NCI-H69 (cell line): ENCODE data around the gene IQCE.
"Not testable (repeated sequence)": the region's sequence is repeated elsewhere in the genome, so short reads cannot be mapped to it uniquely, and the experiment has no call there.

Experiments
- DNase-seq: peaks from one replicate; lab custom pipeline; 2025; lab: John Stamatoyannopoulos, UW

Gene IQCE

DNA sequence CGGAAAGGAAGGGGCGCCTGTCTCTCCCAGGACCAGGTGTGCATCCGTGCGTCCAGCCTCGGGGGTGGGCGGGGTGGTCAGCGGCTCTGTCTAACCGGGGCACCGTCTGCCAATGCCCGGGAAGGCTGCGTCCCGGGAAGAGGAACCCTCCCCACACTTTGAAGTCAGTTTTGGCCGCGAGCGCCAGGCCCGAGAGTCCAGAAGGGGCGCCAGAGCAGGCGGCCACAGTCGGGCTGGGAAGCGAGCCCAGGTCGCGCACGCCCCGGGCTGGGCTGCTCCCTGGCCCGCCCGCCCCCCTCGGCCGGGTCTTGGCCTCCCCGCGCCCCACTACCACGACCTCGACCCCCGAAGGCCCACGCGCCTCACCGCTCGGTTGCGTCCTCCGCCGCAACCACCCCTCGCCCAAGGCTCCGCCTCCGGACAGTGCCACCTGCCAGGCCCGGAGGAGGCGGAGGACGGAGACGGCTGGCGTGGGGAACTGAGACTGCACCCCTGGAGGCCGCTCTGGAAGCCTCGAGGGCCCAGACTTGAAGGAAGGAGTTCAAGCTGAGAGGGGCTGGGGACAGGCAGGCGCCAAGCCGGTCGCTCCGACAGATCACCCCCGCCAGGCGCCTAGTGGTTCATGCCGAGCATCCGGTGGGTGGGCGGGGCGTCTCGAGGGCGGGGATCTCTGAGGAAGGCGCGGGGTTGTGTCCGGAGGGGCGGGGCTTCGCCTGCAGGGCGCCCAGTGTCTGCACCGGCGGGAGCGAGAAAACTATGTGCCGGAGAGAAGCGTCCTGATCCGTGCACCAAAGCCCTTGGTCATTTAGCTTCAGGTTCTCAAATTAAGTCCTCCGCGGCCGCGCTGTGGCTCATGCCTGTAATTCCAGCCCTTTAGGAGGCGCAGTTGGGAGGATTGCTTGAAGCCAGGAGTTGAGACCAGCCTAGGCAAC lies 3.4 kb upstream of the IQCE start, which contains the start of gene BRAT1:
Gene BRAT1, minus strand, starts transcription at position 404 of the 932 bp plus-strand sequence. CDS start 1,093 bp downstream, outside the sequence.
- peak; percentile 98 for DNase-seq

DNA sequence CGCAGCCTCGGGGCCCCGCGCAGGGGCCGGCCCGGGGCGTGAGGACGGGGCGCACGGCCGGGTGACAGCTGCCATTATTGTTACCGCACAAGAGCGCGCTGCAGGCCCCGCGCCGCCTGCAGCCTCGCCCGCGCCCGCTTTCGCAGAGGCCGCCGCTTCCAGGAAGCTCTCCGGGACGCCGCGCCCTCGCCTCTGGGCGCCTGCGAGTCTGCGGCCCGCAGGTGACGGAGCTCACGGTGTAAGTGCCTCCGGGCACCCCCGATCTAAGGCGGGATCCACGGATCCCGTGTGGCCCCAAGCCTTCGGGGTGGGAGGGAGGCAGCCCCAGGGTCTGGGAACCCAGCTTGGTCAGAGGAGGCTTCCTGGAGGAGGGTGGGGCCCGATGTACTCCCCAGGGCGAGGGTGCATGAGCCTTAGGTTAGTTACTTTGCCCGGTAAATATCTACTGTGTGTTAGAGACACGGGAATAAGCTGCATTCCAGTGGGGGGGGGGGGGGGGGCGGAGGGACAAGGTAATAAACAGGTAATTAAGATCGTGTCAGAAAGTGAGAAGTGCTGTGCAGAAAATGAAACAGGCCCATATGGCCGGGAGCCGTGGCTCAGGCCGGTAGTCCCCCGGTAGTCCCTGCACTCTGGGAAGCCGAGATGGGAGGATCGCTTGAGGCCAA lies 638 bp downstream of the IQCE start:
- peak; percentile 77 for DNase-seq

DNA sequence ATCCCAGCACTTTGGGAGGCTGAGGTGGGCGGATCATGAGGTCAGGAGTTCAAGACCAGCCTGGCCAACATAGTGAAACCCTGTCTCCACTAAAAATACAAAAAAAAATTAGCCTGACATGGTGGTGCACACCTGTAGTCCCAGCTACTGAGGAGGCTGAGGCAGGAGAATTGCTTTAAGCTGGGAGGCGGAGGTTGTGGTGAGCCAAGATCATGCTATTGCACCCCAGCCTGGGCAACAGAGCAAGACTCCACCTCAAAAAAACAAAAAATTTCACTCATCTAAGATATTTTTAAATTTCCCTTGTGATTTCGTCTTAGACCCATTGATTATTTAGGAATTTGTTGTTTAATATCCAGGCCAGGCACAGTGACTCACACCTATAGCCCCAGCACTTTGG lies 5.2 kb downstream of the IQCE start:
- DNase-seq = not testable (repeated sequence)

DNA sequence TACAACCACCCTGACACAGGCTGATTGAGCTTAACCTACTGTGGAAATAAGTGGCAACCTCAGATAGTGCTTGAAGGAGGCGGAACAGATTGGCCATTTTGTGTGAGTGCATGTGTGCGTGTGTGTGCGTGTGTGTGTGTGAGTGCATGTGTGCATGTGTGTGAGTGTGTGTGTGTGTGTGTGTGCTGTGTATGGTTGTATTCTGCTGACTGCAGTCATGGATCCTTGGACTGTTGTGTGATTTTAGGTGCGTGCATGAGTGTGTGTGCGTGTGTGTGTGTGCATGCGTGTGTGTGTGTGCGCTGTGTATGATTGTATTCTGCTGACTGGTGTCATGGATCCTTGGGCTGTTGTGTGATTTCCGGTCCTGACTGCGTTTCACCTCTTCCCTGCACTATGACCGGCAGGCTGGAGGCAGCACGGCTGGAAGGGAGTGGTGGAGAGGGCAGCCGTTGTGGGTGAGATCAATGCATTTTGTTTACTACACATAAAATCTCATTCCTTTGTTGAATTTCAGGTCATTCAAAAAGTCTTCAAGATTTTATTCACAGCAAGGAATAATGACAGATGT lies 6.3 kb downstream of the IQCE start:
- no peak for DNase-seq

DNA sequence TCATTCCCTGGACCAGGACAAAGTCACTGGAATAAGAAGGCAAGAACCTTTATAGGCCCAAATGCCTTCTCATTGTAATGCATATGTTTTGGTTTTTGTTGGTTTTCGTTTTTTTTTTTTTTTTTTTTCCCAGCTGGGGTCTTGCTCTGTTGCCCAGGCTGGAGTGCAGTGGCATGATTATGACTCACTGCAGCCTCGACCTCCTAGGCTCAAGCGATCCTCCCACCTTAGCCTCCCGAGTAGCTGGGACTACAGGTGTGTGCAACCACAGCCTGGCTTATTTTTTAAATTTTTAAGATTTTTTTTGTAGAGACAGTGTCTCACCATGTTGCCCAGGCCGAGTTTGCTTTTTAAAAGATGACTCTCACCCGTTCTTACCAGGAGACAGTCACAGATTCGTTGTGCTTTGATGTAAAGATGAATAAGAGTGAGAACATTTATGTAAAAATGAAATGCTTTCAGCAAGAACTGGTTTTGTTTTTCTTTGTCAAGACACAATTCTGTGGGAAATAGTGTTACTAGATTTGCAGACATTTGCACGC lies 7.6 kb downstream of the IQCE start:
- no peak for DNase-seq

DNA sequence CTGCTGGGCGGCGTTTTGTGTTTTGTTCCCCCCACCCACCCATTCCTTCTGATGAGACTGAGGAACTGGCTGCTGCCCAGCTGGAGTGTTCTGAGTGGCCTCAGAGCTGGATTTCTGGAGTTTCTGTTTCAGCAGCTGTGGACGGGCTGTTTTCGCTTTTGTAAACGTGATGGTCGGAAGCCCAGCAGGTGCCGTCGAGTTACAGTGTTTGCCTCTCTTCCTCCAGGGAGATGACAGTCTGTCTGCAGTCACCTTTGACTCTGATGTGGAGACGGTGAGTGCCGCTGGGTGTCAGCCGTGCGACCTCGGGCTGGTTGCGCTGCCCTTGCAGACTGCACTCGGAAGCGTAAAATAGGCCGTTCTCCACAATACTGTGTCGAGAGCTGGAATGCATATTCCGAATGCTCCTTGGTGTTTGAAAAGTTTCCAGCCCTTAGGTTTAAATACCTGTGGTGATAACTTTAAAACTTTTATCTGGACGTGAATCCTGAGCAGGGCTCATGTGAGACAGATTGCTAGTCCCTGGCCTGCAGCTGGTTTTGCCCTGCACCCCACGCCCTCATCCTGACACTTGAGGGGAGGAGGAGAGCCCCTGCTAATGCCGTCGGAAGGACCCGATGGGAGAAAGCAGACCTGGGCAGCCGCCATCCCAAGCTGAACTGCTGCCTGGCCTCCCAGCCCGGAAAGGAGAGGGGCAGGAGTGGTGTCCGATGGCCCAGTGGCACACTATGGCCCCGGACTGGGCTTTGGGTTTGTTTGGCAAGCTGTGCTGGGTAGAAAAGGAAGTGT lies 8.3 kb downstream of the IQCE start:
- DNase-seq = no peak

DNA sequence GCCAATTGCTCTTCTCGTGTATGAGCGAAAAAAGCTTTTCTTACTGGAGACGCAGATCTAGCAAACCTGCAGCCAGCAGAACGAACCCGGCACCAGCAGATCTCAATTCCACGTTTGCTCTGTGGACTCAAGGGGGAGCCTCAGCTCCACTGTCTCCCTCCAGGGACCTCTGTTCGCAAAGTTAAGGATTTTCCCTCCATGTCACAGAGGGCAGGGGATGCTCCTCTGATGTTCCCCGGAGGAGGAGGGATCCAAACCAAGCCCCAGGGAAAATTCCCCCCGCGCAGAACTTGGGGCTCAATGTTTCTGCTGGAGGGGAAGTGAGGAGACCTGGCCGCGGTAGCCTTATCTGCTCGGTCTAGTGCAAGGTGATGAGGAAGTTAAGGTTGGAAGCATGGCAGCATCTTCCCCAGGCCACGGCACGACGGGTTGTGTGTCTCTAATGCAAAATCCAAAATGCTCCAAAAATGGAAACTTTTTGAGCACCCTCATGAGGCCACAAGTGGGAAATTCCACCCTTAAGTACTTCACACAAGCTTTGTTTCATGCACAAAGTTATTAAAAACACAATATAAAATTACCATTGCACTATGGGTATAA lies 9.0 kb downstream of the IQCE start:
- DNase-seq = no peak

DNA sequence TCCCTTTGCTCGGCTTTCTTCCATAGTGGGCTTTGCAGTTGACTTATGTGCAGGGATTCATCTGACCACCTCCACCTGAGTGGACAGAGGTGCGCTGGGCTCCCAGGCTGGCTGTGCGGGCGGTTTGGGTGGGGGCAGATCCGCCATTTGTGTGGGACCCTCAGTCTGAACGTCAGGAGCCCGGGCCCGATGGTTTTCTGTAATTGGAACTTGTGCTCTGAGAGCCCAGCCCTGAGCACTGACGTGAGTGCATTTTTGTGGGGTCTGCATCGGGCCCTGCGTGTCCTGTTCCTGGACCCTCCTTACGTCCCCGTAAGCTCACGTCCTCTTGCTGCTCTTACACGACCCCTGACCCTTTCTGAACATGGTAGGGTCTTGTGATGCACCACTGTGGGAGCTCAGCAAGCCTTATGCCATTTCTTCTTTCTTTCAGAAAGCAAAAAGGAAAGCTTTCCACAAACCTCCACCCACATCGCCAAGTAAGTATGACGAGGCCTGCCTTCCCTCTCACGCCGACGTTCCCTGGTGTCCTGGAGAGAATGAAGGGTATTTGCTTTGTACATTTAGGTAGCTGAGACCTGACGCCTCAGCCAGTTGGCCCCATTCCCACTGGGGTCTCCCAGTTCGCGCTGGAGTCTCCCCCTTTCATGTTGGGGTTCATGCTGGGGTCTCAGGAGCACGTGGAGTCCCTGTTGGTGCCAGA lies 9.9 kb downstream of the IQCE start:
- no peak for DNase-seq

DNA sequence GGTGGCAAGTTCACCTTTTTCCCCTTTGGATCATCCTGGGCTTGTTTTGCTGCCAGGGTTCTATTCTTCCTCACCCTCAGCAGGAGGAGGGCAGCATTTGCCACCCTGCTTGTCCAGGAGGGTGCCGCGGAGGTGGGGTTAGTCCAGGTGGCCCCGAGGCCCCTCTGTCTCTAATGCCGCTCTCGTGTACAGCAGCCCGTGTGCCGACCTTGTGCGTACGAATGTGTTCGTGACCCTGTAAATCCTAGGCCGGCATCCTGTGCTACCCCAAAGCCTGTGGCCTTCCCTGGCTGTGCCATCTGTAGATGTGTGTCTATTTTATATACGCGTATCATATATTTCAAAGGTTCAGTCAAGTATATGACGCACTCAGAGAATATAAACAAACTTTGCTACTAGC lies 10.6 kb downstream of the IQCE start:
- no peak for DNase-seq

DNA sequence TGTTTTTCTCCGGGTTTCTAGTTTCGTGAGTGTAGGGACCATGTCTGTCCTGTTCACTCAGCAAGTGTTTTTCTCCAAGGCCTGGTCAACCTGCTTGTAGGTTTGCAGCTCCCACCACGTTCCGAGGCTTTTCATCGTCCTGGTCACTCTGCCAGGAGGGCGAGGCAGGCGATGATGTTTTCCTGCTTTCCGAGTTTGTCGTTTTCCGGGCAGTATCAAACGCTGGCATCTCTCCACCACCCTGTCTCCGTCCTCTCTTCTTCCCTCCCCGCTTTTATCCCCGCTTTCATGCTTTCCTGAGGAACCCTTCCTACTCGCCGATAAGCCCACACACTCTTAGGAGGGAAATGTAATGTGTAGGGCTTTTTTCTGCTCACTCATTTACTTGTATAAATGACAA lies 11.2 kb downstream of the IQCE start:
- DNase-seq = no peak

DNA sequence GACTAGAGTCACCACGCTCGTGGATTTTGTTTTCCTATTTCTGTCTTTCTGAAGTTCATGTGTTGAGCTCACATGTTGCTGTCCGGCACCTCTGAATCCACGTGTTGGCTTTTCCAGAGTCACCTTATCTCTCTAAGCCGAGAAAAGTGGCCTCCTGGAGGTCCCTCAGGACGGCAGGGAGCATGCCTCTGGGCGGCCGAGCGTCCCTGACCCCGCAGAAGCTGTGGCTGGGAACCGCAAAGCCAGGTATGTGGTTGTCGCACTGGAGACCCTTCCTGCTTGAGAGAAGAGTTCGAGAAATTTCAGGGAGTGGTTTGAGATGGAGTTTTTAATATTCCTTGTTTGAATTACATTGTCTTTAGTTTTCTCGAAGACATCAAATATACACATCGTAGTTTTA lies 12.6 kb downstream of the IQCE start:
- DNase-seq = no peak

DNA sequence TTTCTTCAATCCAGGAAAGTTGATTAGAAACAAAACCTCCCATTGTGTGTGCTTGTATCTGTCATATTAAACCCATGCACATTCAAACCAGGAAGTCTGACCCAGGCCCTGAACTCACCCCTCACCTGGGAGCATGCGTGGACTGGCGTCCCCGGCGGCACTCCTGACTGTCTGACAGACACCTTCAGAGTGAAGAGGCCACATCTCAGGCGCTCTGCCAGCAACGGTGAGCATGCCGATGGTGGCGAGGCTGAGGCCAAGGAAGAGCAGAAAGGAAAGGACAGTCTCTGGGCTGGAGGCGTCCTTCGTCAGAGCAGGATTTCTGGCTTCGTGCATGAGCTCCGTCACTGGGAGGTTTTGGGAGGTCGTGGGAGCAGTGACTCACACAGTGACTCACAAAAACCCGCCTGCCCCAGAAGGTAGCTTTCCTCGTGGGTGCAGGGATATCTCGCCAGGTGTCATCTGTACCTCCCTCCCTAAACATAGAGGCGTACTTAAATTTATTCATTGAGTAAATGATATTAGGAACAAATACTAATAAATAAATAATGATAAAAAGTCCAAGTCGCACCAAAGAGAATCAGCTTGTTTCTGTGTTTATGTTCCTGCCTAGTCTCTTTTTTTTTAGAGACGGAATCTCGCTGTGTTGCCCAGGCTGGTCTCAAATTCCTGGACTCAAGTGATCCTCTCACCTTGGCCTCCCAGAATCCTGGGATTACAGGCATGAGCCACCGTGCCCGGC lies 13.5 kb downstream of the IQCE start:
- DNase-seq = no peak

DNA sequence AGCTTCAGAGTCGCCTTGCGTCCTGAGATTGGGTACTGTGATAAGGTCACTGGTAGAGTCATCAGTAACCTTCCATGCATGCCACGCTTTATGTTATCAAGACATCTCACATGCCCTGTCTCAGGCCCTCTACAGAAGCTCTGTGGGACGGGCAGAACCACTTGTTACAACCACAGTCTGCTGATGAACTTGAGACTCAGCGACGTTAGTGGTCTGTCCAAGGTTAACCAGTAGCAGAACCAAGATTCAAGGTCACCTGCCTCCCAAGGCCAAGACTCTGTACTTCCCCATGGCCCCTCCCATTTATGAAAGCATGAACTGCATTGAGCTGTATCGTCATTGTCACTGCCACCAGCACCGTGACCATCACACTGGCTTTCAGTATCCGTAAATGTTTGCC lies 15.0 kb downstream of the IQCE start:
- DNase-seq = no peak

DNA sequence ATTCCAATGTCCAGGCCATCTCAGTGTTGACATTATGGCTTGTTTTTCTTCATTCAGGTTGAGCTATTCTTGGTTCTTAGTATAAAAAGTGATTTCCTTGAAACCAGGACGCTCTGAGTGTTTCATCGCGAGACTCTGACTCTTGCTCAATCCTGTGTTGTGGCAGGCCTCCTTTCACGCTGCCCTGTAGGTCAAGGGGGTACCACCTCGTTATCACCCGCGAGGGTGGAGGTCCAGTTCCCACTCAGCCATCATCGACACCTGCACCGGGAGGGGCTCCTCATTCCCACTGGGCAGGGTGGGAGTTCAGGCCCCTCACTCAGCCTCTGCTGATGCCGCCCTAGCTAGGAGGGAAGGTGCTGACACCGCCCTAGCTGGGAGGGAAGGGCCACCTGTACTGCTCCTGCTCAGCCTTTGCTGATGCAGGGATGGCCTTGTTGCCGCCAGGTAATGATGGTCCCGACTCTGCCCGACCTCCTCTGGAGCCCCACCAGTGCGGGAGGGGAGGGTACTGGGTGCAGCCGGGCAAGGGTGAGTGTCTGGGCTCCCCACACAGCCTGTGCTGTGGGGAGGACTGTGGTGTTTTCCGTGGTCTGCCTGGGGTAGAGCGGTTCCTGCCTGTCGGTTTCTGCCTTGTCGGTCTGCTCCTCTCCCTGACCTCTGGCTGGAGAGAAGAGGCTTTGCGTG lies 16.4 kb downstream of the IQCE start:
- no peak for DNase-seq

DNA sequence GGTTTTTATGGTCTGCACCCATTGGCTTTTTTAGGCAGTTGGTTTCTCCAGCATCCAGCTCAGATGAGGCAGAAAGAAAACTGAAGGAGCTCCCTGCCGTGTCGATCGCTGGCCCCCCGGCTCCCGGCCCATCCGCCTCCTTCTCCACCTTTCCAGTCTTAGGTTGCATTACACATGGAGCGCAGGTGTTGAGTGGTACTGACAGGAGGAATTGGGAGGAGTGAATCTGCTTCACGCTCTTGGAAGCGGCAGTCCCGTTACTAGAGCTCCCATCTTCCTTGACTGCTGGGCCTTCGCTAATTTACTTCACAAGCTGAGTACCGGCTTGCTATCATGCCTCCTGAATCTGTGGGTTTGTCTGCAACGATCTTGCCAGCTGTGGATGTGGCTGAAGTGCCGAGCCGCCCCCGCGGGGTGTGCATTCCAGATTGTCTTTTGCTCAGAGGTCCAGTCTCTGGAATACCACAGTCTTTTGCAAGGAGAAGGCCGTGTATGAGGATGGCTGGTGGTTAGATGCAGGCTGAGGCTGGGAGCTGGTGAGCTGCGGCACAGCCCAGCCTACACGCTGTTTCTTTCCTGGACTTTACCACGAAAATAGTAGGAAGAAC lies 17.1 kb downstream of the IQCE start:
- DNase-seq = no peak

DNA sequence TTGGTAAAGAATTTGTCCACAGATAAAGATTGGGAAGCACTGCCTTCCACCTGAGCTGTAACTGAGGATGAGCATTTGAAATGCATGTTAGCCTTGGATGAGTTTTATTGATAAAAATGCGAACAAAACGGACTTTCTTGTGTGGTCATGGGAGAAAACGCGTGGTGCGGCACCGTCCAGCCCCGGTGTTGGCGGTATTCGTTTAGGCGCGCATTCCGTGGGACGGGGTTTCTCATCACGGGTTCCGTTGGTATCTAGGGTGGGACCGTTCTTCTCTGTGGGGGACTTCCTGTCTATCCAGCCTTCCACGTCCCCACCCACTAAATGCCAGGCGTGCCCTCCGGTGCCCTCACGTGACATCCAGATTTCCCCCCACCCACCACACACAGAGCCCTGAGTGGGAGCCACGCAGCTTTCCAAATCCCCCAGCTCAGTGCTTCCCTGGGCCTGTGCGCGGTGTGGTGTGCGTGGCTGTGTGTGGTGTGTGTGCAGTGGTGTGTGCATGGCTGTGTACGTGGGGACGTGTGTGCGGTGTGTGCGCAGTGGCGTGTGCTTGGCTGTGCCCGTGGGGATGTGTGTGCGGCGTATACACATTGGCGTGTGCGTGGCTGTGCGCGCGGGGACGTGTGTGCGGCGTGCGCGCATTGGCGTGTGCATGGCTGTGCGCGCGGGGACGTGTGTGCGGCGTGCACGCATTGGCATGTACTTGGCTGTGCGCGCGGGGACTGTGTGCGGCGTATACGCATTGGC lies 18.1 kb downstream of the IQCE start:
- DNase-seq = no peak

DNA sequence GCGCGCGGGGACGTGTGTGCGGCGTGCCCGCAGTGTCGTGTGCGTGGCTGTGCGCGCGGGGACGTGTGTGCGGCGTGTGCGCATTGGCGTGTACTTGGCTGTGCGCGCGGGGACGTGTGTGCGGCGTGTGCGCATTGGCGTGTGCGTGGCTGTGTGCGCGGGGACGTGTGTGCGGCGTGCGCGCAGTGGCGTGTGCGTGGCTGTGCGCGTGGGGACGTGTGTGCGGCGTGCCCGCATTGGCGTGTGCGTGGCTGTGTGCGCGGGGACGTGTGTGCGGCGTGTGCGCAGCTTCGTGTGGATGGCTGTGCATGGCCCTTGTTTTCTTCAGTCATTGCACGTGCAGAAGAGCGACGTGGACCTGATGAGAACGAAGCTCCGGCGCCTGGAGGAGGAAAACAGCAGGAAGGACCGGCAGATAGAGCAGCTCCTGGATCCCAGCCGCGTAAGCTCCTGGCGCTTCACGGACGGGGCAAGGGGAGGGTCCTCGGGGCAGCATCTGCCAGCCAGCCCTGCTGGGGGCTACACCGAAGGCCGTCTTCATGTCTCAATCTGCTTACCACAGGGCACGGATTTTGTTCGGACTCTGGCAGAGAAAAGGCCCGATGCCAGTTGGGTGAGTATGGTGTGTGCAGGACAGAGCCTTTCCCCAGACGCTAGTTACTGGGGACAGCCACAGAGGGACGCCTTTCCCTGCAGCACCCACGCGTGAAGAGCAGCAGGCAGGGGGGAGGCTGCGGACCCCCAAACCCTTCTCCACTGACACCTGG lies 19.3 kb downstream of the IQCE start:
- DNase-seq = no peak

DNA sequence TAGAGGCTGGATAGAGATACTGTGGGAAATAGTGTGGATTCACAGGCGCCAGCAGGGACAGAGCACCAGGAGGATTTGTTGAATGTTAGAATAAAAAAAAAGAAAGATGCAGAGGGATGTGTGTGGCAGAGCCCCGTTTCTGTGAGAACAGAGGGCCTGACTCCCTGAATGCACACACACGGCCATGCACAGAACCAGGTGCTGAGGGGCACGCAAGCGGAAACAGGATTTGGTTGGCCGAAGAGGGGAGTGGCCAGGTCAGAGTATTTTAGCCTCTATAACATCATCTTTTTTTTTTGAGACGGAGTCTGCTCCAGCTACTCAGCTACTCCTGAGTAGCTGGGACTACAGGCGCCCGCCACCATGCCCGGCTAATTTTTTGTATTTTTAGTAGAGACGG lies 21.9 kb downstream of the IQCE start:
- no peak for DNase-seq
